Measurements from ENCODE around the gene SSC5D. TPM values are rescaled to one million over a fixed set of nuclear protein-coding genes. Genes with fewer than 3 reads are reported as not detected.

The SSC5D gene
- total and polyA plus RNA-seq, 9 of the 15 experiments (the other 6 are each of a cell fraction or from before 2014, with no cell fraction given): 0.04 to 0.71 (median 0.14) TPM; not detected in 2

GRCh38 chr19:55566823-55567222 is 78.6 kb downstream of the SSC5D start (continued):
- TF ChIP-seq PTTG1 (tag; IDR thresholded peaks at IDR 0.05; ENCODE audit: low read depth) (no peak), ZNF445 (CRISPR knock-in tag; IDR thresholded peaks at IDR 0.05; ENCODE audit: low read depth) (no peak), CAMTA2 (CRISPR knock-in tag; conservative IDR thresholded peaks at IDR 0.05) (no peak), GTF2A2 (tag; IDR thresholded peaks at IDR 0.05) (no peak), ZNF263 (CRISPR knock-in tag; IDR thresholded peaks at IDR 0.05; ENCODE audit: borderline replicate concordance) (no peak), ATF3 (IDR thresholded peaks at IDR 0.05) (no peak), ATF3 (CRISPR knock-in tag; conservative IDR thresholded peaks at IDR 0.05) (no peak), ETV5 (CRISPR knock-in tag; IDR thresholded peaks at IDR 0.05; ENCODE audit: low read depth) (no peak), DLX4 (CRISPR knock-in tag; IDR thresholded peaks at IDR 0.05) (no peak)

- TF ChIP-seq ELF4 (CRISPR knock-in tag; IDR thresholded peaks at IDR 0.05) (0 out of 2 replicates have a peak, but pooled peaks have one; percentile 34), HDAC1 (IDR thresholded peaks at IDR 0.05) (0 out of 4 replicates have a peak, but pooled peaks of 1 of the 2 experiments have one; percentile 51), KDM1A (IDR thresholded peaks at IDR 0.05) (peak in 1 of 2 experiments; percentile 18; a peak in 1 of 4 replicates), MNT (conservative IDR thresholded peaks at IDR 0.05) (no peak), ESRRB (CRISPR knock-in tag; IDR thresholded peaks at IDR 0.05; ENCODE audit: borderline replicate concordance) (no peak), EHMT2 (IDR thresholded peaks at IDR 0.05) (peak; percentile 79; the same call in 1 of the 2 replicates)
- H3K27me3 ChIP-seq (ENCODE audit: control insufficient read depth in 2 of 2, insufficient read depth in 2 of 2, low read length in 2 of 2): no peaks in the 10 kb centered on the region; a peak in 2 of 5 replicates
- BruUV-seq (replicated peaks): no TSS peak
- no peak for DNase-seq (ENCODE audit: extremely low read depth in 1 of 4, low spot score in 3 of 4)
- H3K9me3 ChIP-seq (replicated peaks; ENCODE audit: control insufficient read depth, insufficient read depth, low read depth, low read length): no peaks in the 10 kb centered on the region
- no peaks in the 10 kb centered on the region for H3K79me2 ChIP-seq (ENCODE audit: control insufficient read depth, insufficient read depth, low read length)
- H3K4me3 ChIP-seq: no peak overlapping the region
- peaks cover 0 to 7% of the 10 kb centered on the region in 2 experiments; a peak in 3 of 5 replicates for H3K4me1 ChIP-seq (replicated peaks in 1 of 2; ENCODE audit: control insufficient read depth in 2 of 2, insufficient read depth in 2 of 2, low read length in 2 of 2)
- H3K27ac ChIP-seq (ENCODE audit: extremely low read depth, low read depth, low read length): no peak overlapping the region
- no peaks in the 10 kb centered on the region for H3K9me1 ChIP-seq (ENCODE audit: control insufficient read depth, insufficient read depth, low read length)
- in situ Hi-C loops (cut with MboI) (no loop called here), intact Hi-C loops (cut with micrococcal nuclease) (no loop called here)
- no peak overlapping the region for H3K4me2 ChIP-seq (ENCODE audit: insufficient read depth, low read length)
- no peaks in the 10 kb centered on the region for H3K36me3 ChIP-seq (ENCODE audit: control insufficient read depth, insufficient read depth, low read length)
- no peak overlapping the region for H2AFZ ChIP-seq (ENCODE audit: low read depth, low read length)
- no peak overlapping the region for H3K9ac ChIP-seq (ENCODE audit: insufficient read depth in 1 of 2, low read depth in 2 of 2, low read length in 2 of 2)
- POLR2A ChIA-PET: no interaction called here
- no peak for ATAC-seq
- CTCF ChIA-PET (ENCODE audit: low intra/inter-chr PET ratio): no interaction called here
- no peaks in the 10 kb centered on the region for H4K20me1 ChIP-seq (replicated peaks; ENCODE audit: control insufficient read depth, insufficient read depth, low read length)
- no peak for FAIRE-seq
These were observed 79.6 kb downstream of the SSC5D start for GRCh38 chr19:55567708-55568328.
